ENCODE measurements around the gene ZBED1. TPM values are rescaled to one million over a fixed set of nuclear protein-coding genes. Genes with fewer than 3 reads are reported as not detected.

Gene ZBED1
- total and polyA plus RNA-seq, 8 donors: 10.9 to 61.4 (median 22.5) TPM

GRCh38 chrX:2489446-2490445 lies 11.0 kb downstream of the ZBED1 start:
- Histone ChIP-seq H3K27ac (peak overlapping the region in 1 of 5 donors; percentile 2), H3K9me3 (no peaks in the 10 kb centered on the region), H3K4me1 (peaks cover 11 to 33% (median 26%) of the 10 kb centered on the region in 4 donors), H3K36me3 (peaks cover 44 to 49% (median 46%) of the 10 kb centered on the region in 4 donors), H3K27me3 (no peaks in the 10 kb centered on the region), H3K4me3 (no peak overlapping the region)
- 96 to 97% (median 97%) methylated on average over 38 to 65 of the region's 65 CpGs for WGBS, 5 donors
- TF ChIP-seq EP300 (IDR thresholded peaks at IDR 0.05) (no peak), POLR2AphosphoS5 (IDR thresholded peaks at IDR 0.05) (no peak)
- intact Hi-C loops (cut with DNase I; ENCODE audit: low total_unique reads): no loop called here
- no peak for DNase-seq

DNA sequence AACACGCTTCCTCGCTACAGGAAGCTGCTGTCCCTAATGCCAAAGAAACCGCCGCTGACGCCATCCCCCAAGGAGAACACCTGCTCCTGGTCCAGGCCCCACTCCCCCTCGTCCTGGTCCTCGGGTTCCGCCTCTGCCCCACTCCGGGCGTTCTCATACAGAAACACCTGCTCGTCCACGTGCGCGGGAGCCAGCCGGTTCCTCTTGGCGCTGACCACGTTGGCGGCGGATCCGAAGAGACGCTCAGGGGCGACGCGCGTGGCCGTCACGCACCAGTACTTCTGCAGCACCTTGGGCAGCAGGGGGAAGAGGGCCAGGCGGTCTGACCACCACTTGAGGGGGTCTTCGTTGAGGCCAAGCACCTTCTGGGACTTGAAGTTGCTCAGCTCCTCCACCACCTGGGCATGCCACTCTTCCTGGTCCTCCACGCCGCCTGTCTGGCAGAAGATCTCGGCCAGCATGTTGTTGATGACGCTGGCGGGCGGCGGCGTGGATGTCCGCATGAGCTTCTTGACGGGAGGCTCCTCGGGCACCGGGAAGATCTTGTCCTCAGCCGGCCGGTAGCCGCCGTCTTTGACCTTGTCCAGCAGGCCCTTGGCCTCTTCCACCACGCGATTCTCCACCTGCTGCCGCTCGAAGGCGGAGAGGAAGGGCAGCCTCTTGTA lies 12.0 kb downstream of the ZBED1 start:
- Histone ChIP-seq H3K4me1 (peaks cover 11 to 39% (median 30%) of the 10 kb centered on the region in 4 donors), H3K36me3 (peaks cover 44 to 49% (median 46%) of the 10 kb centered on the region in 4 donors), H3K4me3 (no peak overlapping the region), H3K27me3 (no peaks in the 10 kb centered on the region), H3K9me3 (no peaks in the 10 kb centered on the region), H3K27ac (no peak overlapping the region)
- TF ChIP-seq EP300 (IDR thresholded peaks at IDR 0.05) (no peak), POLR2A (IDR thresholded peaks at IDR 0.05) (no peak), POLR2AphosphoS5 (IDR thresholded peaks at IDR 0.05) (no peak), CTCF (IDR thresholded peaks at IDR 0.05) (no peak)
- 95 to 97% (median 97%) methylated on average over 49 to 50 of the region's 50 CpGs for WGBS, 5 donors
- intact Hi-C loops (cut with DNase I; ENCODE audit: low total_unique reads): no loop called here
- no peak for DNase-seq

DNA sequence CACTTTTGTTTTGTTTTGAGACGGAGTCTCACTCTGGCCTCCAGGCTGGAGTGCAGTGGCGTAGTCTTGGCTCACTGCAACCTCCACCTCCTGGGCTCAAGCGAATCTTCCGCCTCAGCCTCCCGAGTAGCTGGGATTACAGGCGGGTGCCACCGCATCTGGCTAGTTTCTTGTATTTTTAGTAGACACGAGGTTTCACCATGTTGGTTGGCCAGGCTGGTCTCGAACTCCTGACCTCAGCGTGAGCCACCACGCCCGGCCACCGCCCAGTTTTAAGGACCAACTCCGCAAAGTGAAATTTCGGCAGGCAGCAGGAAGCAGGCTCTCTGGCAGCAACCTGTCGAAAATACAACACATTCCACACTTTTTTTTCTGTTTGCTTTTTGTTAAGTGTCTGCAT lies 13.4 kb downstream of the ZBED1 start:
- 88 to 96% (median 91%) methylated on average over 16 of the region's 16 CpGs for WGBS, 5 donors
- H3K27me3 ChIP-seq: no peaks in the 10 kb centered on the region
- peaks cover 44 to 49% (median 46%) of the 10 kb centered on the region in 4 donors for H3K36me3 ChIP-seq
- no peak for TF ChIP-seq POLR2A (IDR thresholded peaks at IDR 0.05)
- no peak for TF ChIP-seq POLR2AphosphoS5 (IDR thresholded peaks at IDR 0.05)
- no peak for TF ChIP-seq CTCF (IDR thresholded peaks at IDR 0.05)
- TF ChIP-seq EP300 (IDR thresholded peaks at IDR 0.05): no peak
- H3K9me3 ChIP-seq: no peaks in the 10 kb centered on the region
- DNase-seq: no peak
- intact Hi-C loops (cut with DNase I; ENCODE audit: low total_unique reads): no loop called here
- no peak overlapping the region for H3K27ac ChIP-seq
- H3K4me3 ChIP-seq: no peak overlapping the region
- H3K4me1 ChIP-seq: peaks cover 8 to 43% (median 25%) of the 10 kb centered on the region in 4 donors

DNA sequence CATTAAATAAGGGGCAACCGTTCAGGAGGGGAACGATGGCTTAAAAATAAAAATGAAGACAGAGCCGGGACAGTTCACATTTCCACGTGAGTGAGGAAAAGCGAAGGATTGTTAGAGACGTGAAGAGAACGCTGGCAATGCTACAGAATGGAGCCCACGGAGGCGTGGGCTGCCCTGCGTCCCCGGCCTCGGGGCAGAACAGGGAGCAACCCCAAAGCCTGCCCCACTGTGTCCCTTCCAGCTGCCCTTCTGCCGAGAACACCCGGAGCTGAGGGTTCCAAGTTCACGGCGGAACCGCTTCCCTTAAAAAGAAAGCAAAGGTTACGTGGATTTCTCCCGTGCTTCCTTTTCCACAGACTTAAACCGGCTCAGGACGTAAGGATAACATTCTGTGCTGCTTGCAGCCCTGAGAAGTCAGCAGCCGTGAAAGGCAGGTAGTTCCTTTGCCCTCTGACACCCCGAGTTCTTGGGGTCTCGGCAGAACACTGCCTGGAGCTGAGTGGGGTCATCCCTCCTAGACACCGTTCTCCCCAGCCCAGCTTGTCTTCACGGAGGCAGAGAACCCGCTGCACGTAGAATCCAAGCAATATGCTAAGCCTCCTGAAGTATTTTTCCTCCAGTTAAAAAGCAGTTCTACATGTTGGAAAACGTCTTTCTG lies 14.2 kb downstream of the ZBED1 start:
- Histone ChIP-seq H3K4me1 (peaks cover under 1 to 36% (median 18%) of the 10 kb centered on the region in 4 donors), H3K4me3 (no peak overlapping the region), H3K9me3 (no peaks in the 10 kb centered on the region), H3K27ac (peak overlapping the region in 1 of 5 donors; percentile 75), H3K36me3 (peaks cover 44 to 49% (median 46%) of the 10 kb centered on the region in 4 donors), H3K27me3 (no peaks in the 10 kb centered on the region)
- WGBS, 5 donors: 81 to 91% (median 87%) methylated on average over 29 of the region's 29 CpGs
- intact Hi-C loops (cut with DNase I; ENCODE audit: low total_unique reads): no loop called here
- DNase-seq: no peak
- TF ChIP-seq CTCF (IDR thresholded peaks at IDR 0.05) (no peak), EP300 (IDR thresholded peaks at IDR 0.05) (no peak), POLR2A (IDR thresholded peaks at IDR 0.05) (no peak), POLR2AphosphoS5 (IDR thresholded peaks at IDR 0.05) (no peak)
